ENCODE measurements around the gene SBF2.

The SBF2 gene

GRCh38 chr11:10051868-10052586 lies 242.0 kb downstream of the SBF2 start:
- no peak for DNase-seq (ENCODE audit: extremely low spot score)
- ChIA-PET CTCF (no interaction called here), POLR2A (no interaction called here)
- no peak for TF ChIP-seq CTCF (IDR thresholded peaks at IDR 0.05; ENCODE audit: control extremely low read depth, extremely low read depth, low read depth, missing control alignments)

- ChIA-PET POLR2A (no interaction called here), CTCF (no interaction called here)
- DNase-seq (ENCODE audit: extremely low spot score), result no peak
Observed at GRCh38 chr11:10050561-10050960, 243.5 kb downstream of the SBF2 start.

GRCh38 chr11:10049756-10050155 lies 244.3 kb downstream of the SBF2 start:
- no peak for TF ChIP-seq CTCF (IDR thresholded peaks at IDR 0.05; ENCODE audit: control extremely low read depth, extremely low read depth, low read depth, missing control alignments)
- CTCF ChIA-PET, result interaction anchor here (1.1 kb wide), 1 partner anchor 9 kb away, joined by 3 read pairs; no protein-coding TSS in a partner anchor
- no peak for DNase-seq (ENCODE audit: extremely low spot score)
- POLR2A ChIA-PET, result no interaction called here

More at GRCh38 chr11:10050561-10050960, 243.5 kb downstream of the SBF2 start:
- TF ChIP-seq CTCF (IDR thresholded peaks at IDR 0.05; ENCODE audit: control extremely low read depth, extremely low read depth, low read depth, missing control alignments), result no peak

- CTCF ChIA-PET, result interaction anchor here (1.1 to 1.6 kb wide), 2 partner anchors 10 to 29 kb away, joined by 3 to 5 read pairs; no protein-coding TSS in a partner anchor
- DNase-seq (ENCODE audit: extremely low spot score), result no peak
- TF ChIP-seq CTCF (IDR thresholded peaks at IDR 0.05; ENCODE audit: control extremely low read depth, extremely low read depth, low read depth, missing control alignments), result no peak
- POLR2A ChIA-PET, result no interaction called here
Observed at GRCh38 chr11:10048350-10048749, 245.7 kb downstream of the SBF2 start.

- CTCF ChIA-PET, result interaction anchor here (0.7 kb wide), 1 partner anchor 1536 kb away, joined by 4 read pairs; no protein-coding TSS in a partner anchor
- no peak for DNase-seq (ENCODE audit: extremely low spot score)
- POLR2A ChIA-PET, result no interaction called here
- TF ChIP-seq CTCF (IDR thresholded peaks at IDR 0.05; ENCODE audit: control extremely low read depth, extremely low read depth, low read depth, missing control alignments), result no peak
Observed at GRCh38 chr11:10044618-10045017, 249.4 kb downstream of the SBF2 start.

GRCh38 chr11:10042699-10043098 lies 251.3 kb downstream of the SBF2 start:
- TF ChIP-seq CTCF (IDR thresholded peaks at IDR 0.05; ENCODE audit: control extremely low read depth, extremely low read depth, low read depth, missing control alignments), result no peak
- POLR2A ChIA-PET, result no interaction called here
- no peak for DNase-seq (ENCODE audit: extremely low spot score)
- CTCF ChIA-PET, result interaction anchor here (1.5 kb wide), 1 partner anchor 10 kb away, joined by 3 read pairs; no protein-coding TSS in a partner anchor

Data from GM10248 (cell line).